Stimulated activated CD8-positive, alpha-beta memory T cell treated with anti-CD3 and anti-CD28 coated beads, Interleukin-15, amount 100 ng/mL, for 48 hours (primary cell): Measurements from ENCODE around the gene MCUR1.
"Not testable (repeated sequence)": the region's sequence is repeated elsewhere in the genome, so short reads cannot be mapped to it uniquely, and the experiment has no call there.

Experiments used
- DNase-seq, 2 donors: peaks; one replicate each; pipeline ENCODE4 v3.0.0-alpha.2; 2020; ENCODE audit warnings: low read depth in 2 of 2

Gene MCUR1

GRCh38 chr6:13776602-13777001 is 37.8 kb downstream of the MCUR1 start:
- no peak for DNase-seq

GRCh38 chr6:13775466-13775865 is 38.9 kb downstream of the MCUR1 start:
- DNase-seq: not testable (repeated sequence)

GRCh38 chr6:13772358-13773030 is 41.9 kb downstream of the MCUR1 start:
- DNase-seq: not testable (repeated sequence)

GRCh38 chr6:13769655-13770053 is 44.7 kb downstream of the MCUR1 start:
- peak in 1 of 2 donors; percentile 9 for DNase-seq

GRCh38 chr6:13769034-13769654 is 45.2 kb downstream of the MCUR1 start:
- no peak for DNase-seq

GRCh38 chr6:13767121-13767808 is 47.1 kb downstream of the MCUR1 start:
- peak; percentile 8 to 16 for DNase-seq

- no peak for DNase-seq
Observed at GRCh38 chr6:13766201-13766634, 48.1 kb downstream of the MCUR1 start.

- no peak for DNase-seq
Observed at GRCh38 chr6:13765570-13765969, 48.8 kb downstream of the MCUR1 start.

- DNase-seq: no peak
Observed at GRCh38 chr6:13764996-13765395, 49.4 kb downstream of the MCUR1 start.

GRCh38 chr6:13763740-13764381 is 50.5 kb downstream of the MCUR1 start:
- peak; percentile 30 to 52 for DNase-seq

GRCh38 chr6:13762611-13763441 is 51.5 kb downstream of the MCUR1 start:
- DNase-seq: peak; percentile 10 to 16

- DNase-seq: no peak
Observed at GRCh38 chr6:13761361-13762036, 52.9 kb downstream of the MCUR1 start.

GRCh38 chr6:13760307-13761304 is 53.8 kb downstream of the MCUR1 start:
- no peak for DNase-seq

- DNase-seq: no peak
Observed at GRCh38 chr6:13759025-13759424, 55.3 kb downstream of the MCUR1 start.

GRCh38 chr6:13754644-13755043 is 59.7 kb downstream of the MCUR1 start:
- DNase-seq: no peak

- no peak for DNase-seq
Observed at GRCh38 chr6:13743736-13744127, 70.6 kb downstream of the MCUR1 start.

- DNase-seq: no peak
Observed at GRCh38 chr6:13742961-13743735, 71.2 kb downstream of the MCUR1 start.

GRCh38 chr6:13741365-13741764 is 73.0 kb downstream of the MCUR1 start:
- DNase-seq: no peak
